Measurements from ENCODE around the gene CD40. TPM values are rescaled to one million over a fixed set of nuclear protein-coding genes. Genes with fewer than 3 reads are reported as not detected.

CD40 gene
- total RNA-seq, result 9.5 and 11.9 TPM in 2 replicates

GRCh38 chr20:46117704-46118467 is at the start of gene CD40:
TSS of gene CD40 (plus strand) at chr20:46118314. CDS start at chr20:46118344, 30 bp downstream.

GRCh38 chr20:46089417-46090388 is 28.4 kb upstream of the CD40 start, which contains the start of gene NCOA5:
TSS of gene NCOA5 (minus strand) at chr20:46089962. CDS start at chr20:46079424, 10,538 bp downstream.

Other genes starting within 250 kb of the CD40 start
- gene ZSWIM1, start 237.1 kb upstream of the CD40 start, total RNA-seq, result 15.2 and 16.7 TPM in 2 replicates
- gene SPATA25, start 230.7 kb upstream of the CD40 start, total RNA-seq, result 0.57 and 1.3 TPM in 2 replicates
- gene NEURL2, start 227.1 kb upstream of the CD40 start, total RNA-seq, result 4.3 and 5.6 TPM in 2 replicates
- gene CTSA, start 227.0 kb upstream of the CD40 start, total RNA-seq, result 59.0 and 93.4 TPM in 2 replicates
- 8.4 and 18.3 TPM in 2 replicates for gene PLTP, start 206.2 kb upstream of the CD40 start, total RNA-seq
- gene PCIF1, start 183.6 kb upstream of the CD40 start, total RNA-seq, result 13.9 and 14.4 TPM in 2 replicates
- 22.4 and 23.2 TPM in 2 replicates for gene ZNF335, start 146.1 kb upstream of the CD40 start, total RNA-seq
- gene MMP9, start 109.4 kb upstream of the CD40 start, total RNA-seq, result not detected in 2 replicates
- gene SLC12A5, start 89.1 kb upstream of the CD40 start, total RNA-seq, result 0.86 and 1.6 TPM in 2 replicates
- gene NCOA5, start 28.4 kb upstream of the CD40 start, total RNA-seq, result 23.2 and 23.7 TPM in 2 replicates
- not detected in 2 replicates for gene CDH22, start 190.2 kb downstream of the CD40 start, total RNA-seq

Measured in vein endothelial cell (primary cell).